IMR-90 (cell line): ENCODE measurements around the gene C10orf120. TPM values are rescaled to one million over a fixed set of nuclear protein-coding genes. Genes with fewer than 3 reads are reported as not detected.

Experiments used
- ATAC-seq: fragments of 200-7000 bp; cut with Tn5 transposase; 2 replicates; pipeline ENCODE4 v1.9.1; 2020; ENCODE audit warnings: low read depth, mild to moderate bottlenecking, moderate library complexity
- BruUV-seq: library from RNA; stranded (reverse); fragments of 400-500 nt; replicated peaks from 2 replicates; lab custom pipeline; 2021; lab: Mats Ljungman, UMichigan
- CTCF ChIA-PET: fragments of 300-600 bp; formaldehyde crosslinking; extraction: SDS; loops from one replicate; lab custom pipeline; 2021; ENCODE audit warnings: antibody characterized with exemption; lab: Yijun Ruan, JAX
- POLR2A ChIA-PET: fragments of 300-600 bp; sonication (Branson Sonifier 250); formaldehyde crosslinking; loops from one replicate; lab custom pipeline; 2022; ENCODE audit warnings: antibody characterized with exemption; ENCODE audit not compliant: unreplicated experiment; lab: Charles Lee
- DNase-seq: peaks from one replicate; pipeline ENCODE4 v3.0.0; 2013
- H2AFZ ChIP-seq: replicated peaks from 2 replicates; pipeline ENCODE3; 2013; ENCODE audit warnings: low read length, mild to moderate bottlenecking; ENCODE audit not compliant: poor library complexity
- H2AK5ac ChIP-seq: 2 replicates; pipeline ENCODE4 v1.6.1; 2013; ENCODE audit warnings: low read depth, low read length, inconsistent platforms
- H2AK9ac ChIP-seq: replicated peaks from 2 replicates; pipeline ENCODE3; 2013; ENCODE audit warnings: mild to moderate bottlenecking, low read depth, low read length, moderate library complexity; ENCODE audit not compliant: poor library complexity
- H2BK120ac ChIP-seq: 2 replicates; pipeline ENCODE4 v1.6.1; 2013; ENCODE audit warnings: low read depth, low read length, inconsistent platforms
- H2BK15ac ChIP-seq: 3 replicates; pipeline ENCODE4 v1.6.1; 2013; ENCODE audit warnings: low read depth, low read length, inconsistent platforms
- H2BK20ac ChIP-seq: 2 replicates; pipeline ENCODE4 v1.6.1; 2013; ENCODE audit warnings: low read depth, mild to moderate bottlenecking, inconsistent platforms, low read length, moderate library complexity
- H2BK5ac ChIP-seq: 2 replicates; pipeline ENCODE4 v1.6.1; 2013; ENCODE audit warnings: mild to moderate bottlenecking, low read depth, low read length, inconsistent platforms; ENCODE audit not compliant: poor library complexity, severe bottlenecking
- H3K14ac ChIP-seq: replicated peaks from 2 replicates; pipeline ENCODE4 v1.6.1; 2013; ENCODE audit warnings: low read depth, low read length, inconsistent platforms
- H3K18ac ChIP-seq: 2 replicates; pipeline ENCODE4 v1.6.1; 2013; ENCODE audit warnings: low read depth, low read length, control low read depth
- H3K23ac ChIP-seq: 2 replicates; pipeline ENCODE4 v1.6.1; 2013; ENCODE audit warnings: low read depth, low read length, inconsistent platforms
- H3K27ac ChIP-seq: 2 replicates; pipeline ENCODE4 v1.5.1; 2013; ENCODE audit warnings: mild to moderate bottlenecking, control low read depth, low read length; ENCODE audit not compliant: insufficient read depth
- H3K27me3 ChIP-seq: 2 replicates; pipeline ENCODE4 v1.6.1; 2013; ENCODE audit warnings: low read length; ENCODE audit not compliant: control insufficient read depth, insufficient read depth
- H3K36me3 ChIP-seq: 2 replicates; pipeline ENCODE4 v1.6.1; 2013; ENCODE audit warnings: low read length, mixed read lengths; ENCODE audit not compliant: control insufficient read depth, insufficient read depth
- H3K4ac ChIP-seq: 2 replicates; pipeline ENCODE4 v1.6.1; 2013; ENCODE audit warnings: low read depth, low read length, inconsistent platforms
- H3K4me1 ChIP-seq: 2 replicates; pipeline ENCODE4 v1.6.1; 2013; ENCODE audit warnings: low read length, mixed read lengths; ENCODE audit not compliant: control insufficient read depth, insufficient read depth
- H3K4me2 ChIP-seq: 2 replicates; pipeline ENCODE4 v1.6.1; 2013; ENCODE audit warnings: low read depth, mild to moderate bottlenecking, control low read depth, low read length, moderate library complexity
- H3K4me3 ChIP-seq: 2 replicates; pipeline ENCODE4 v1.5.1; 2013; ENCODE audit warnings: low read depth, mild to moderate bottlenecking, control low read depth, low read length, moderate library complexity; ENCODE audit not compliant: insufficient read depth
- H3K56ac ChIP-seq: 2 replicates; pipeline ENCODE4 v1.6.1; 2013; ENCODE audit warnings: low read length, inconsistent platforms; ENCODE audit not compliant: insufficient read depth; ENCODE audit errors: extremely low read depth
- H3K79me1 ChIP-seq, 2 experiments: 2 replicates each; pipeline ENCODE4 v1.6.1; 2013; ENCODE audit warnings: low read length in 2 of 2, inconsistent platforms in 1 of 2, low read depth in 1 of 2
- H3K9ac ChIP-seq: 2 replicates; pipeline ENCODE4 v1.6.1; 2013; ENCODE audit warnings: low read depth, low read length, control low read depth
- H3K9me1 ChIP-seq: 2 replicates; pipeline ENCODE4 v1.6.1; 2013; ENCODE audit warnings: low read length, inconsistent platforms; ENCODE audit not compliant: insufficient read depth
- H3K9me3 ChIP-seq: 2 replicates; pipeline ENCODE4 v1.6.1; 2013; ENCODE audit warnings: low read length; ENCODE audit not compliant: control insufficient read depth, insufficient read depth
- H4K20me1 ChIP-seq: 2 replicates; pipeline ENCODE4 v1.6.1; 2013; ENCODE audit warnings: low read length, inconsistent platforms; ENCODE audit not compliant: insufficient read depth
- H4K5ac ChIP-seq: 2 replicates; pipeline ENCODE4 v1.6.1; 2013; ENCODE audit warnings: mild to moderate bottlenecking, low read depth, low read length, control low read depth
- H4K8ac ChIP-seq, 2 experiments: 2 replicates each; pipeline ENCODE4 v1.6.1; 2013; ENCODE audit warnings: low read depth in 2 of 2, low read length in 2 of 2, control low read depth in 1 of 2, inconsistent platforms in 1 of 2
- H4K91ac ChIP-seq: 2 replicates; pipeline ENCODE4 v1.6.1; 2013; ENCODE audit warnings: low read depth, low read length, inconsistent platforms; ENCODE audit not compliant: insufficient read depth
- BHLHE40 ChIP-seq: fragments of 150-350 bp; IDR thresholded peaks from 2 replicates; pipeline ENCODE4 v1.6.1; 2016; ENCODE audit warnings: mild to moderate bottlenecking, low read depth, low read length
- CEBPB ChIP-seq: IDR thresholded peaks from 2 replicates; pipeline ENCODE4 v1.6.1; 2012; ENCODE audit warnings: low read depth, low read length, improper control_type of control experiment
- CHD1 ChIP-seq: IDR thresholded peaks from 2 replicates; pipeline ENCODE4 v1.6.1; 2012; ENCODE audit warnings: low read depth, low read length, improper control_type of control experiment
- MAZ ChIP-seq: IDR thresholded peaks from 2 replicates; pipeline ENCODE4 v1.6.1; 2012; ENCODE audit warnings: low read depth, mild to moderate bottlenecking, low read length, improper control_type of control experiment, moderate library complexity, borderline replicate concordance
- NFE2L2 ChIP-seq: fragments of 150-350 bp; IDR thresholded peaks from 2 replicates; pipeline ENCODE4 v1.6.1; 2016; ENCODE audit warnings: low read depth, mild to moderate bottlenecking, low read length
- RAD21 ChIP-seq: IDR thresholded peaks from 2 replicates; pipeline ENCODE4 v1.6.1; 2012; ENCODE audit warnings: low read length, improper control_type of control experiment
- RCOR1 ChIP-seq: IDR thresholded peaks from 2 replicates; pipeline ENCODE4 v1.6.1; 2012; ENCODE audit warnings: mild to moderate bottlenecking, low read length, improper control_type of control experiment; ENCODE audit not compliant: insufficient replicate concordance
- SMC3 ChIP-seq: fragments of 150-350 bp; IDR thresholded peaks from 2 replicates; pipeline ENCODE4 v1.6.1; 2016; ENCODE audit warnings: low read depth, mild to moderate bottlenecking, antibody characterized with exemption, low read length, moderate library complexity
- USF2 ChIP-seq: fragments of 150-350 bp; IDR thresholded peaks from 2 replicates; pipeline ENCODE4 v1.6.1; 2017; ENCODE audit warnings: mild to moderate bottlenecking, antibody characterized with exemption, low read length, low read depth
- WGBS, 2 experiments: methylation state at CpG; one replicate each; pipeline versions ENCODE4 v1.1.5 to v1.1.7; 2013; ENCODE audit warnings: missing lambda C conversion rate in 2 of 2; ENCODE audit not compliant: insufficient read length in 1 of 2; ENCODE audit errors: extremely low coverage in 2 of 2; 5-methylcytosine and 5-hydroxymethylcytosine counted together
- dilution Hi-C: fragments of 300-500 bp; cut with HindIII; formaldehyde crosslinking; loops from one replicate; pipeline ENCODE4 v1.14.3; 2018; ENCODE audit warnings: low sequenced_read_pairs; ENCODE audit not compliant: unreplicated experiment
- in situ Hi-C: fragments of 300-500 bp; cut with MboI; formaldehyde crosslinking; loops from 3 replicates; pipeline ENCODE4 v1.14.3; 2019; ENCODE audit warnings: low sequenced_read_pairs, inconsistent platforms, mixed read lengths
- intact Hi-C: fragments of 100-400 bp; cut with micrococcal nuclease; formaldehyde crosslinking; loops from 2 replicates; pipeline ENCODE4 v1.10.0; 2022
- polyA plus RNA-seq, 3 experiments: library from polyadenylated mRNA; depleted of rRNA; stranded (reverse); fragments of >200 nt; gene quantifications; 2 replicates each; pipeline ENCODE4 v1.2.3, GENCODE V29; 2012; ENCODE audit warnings: low replicate concordance in 1 of 3
- total RNA-seq: library from RNA; depleted of rRNA; stranded (reverse); fragments of >200 nt; gene quantifications from 2 replicates; pipeline ENCODE4 v1.2.3, GENCODE V29; 2012

The C10orf120 gene
- total and polyA plus RNA-seq, 2 of the 4 experiments (the other 2 are of a cell fraction), result not detected

- Histone ChIP-seq H4K91ac (no peak overlapping the region), H3K4me3 (no peak overlapping the region), H2AK5ac (no peak overlapping the region), H2AK9ac (no peak overlapping the region), H2BK120ac (no peak overlapping the region), H3K36me3 (no peaks in the 10 kb centered on the region), H2AFZ (no peak overlapping the region), H3K4me2 (no peak overlapping the region), H3K9ac (no peak overlapping the region), H2BK15ac (no peak overlapping the region), H3K4me1 (no peaks in the 10 kb centered on the region), H3K79me1 (no peaks in the 10 kb centered on the region), H3K9me3 (no peaks in the 10 kb centered on the region), H3K23ac (no peak overlapping the region), H3K27me3 (no peaks in the 10 kb centered on the region), H3K4ac (no peak overlapping the region), H2BK20ac (no peak overlapping the region), H3K18ac (no peak overlapping the region), H4K5ac (no peak overlapping the region), H4K8ac (no peak overlapping the region), H3K27ac (no peak overlapping the region), H4K20me1 (no peaks in the 10 kb centered on the region), H2BK5ac (no peak overlapping the region), H3K14ac (no peak overlapping the region), H3K56ac (no peak overlapping the region), H3K9me1 (no peaks in the 10 kb centered on the region; the same call in 1 of the 2 replicates)
- DNase-seq (no peak), ATAC-seq (no peak)
- CTCF ChIA-PET, result interaction anchor here (1.7 kb wide), 1 partner anchor 15 kb away, joined by 3 read pairs; no protein-coding TSS in a partner anchor
- intact Hi-C loops (loop anchor here (10.0 kb wide), 1 partner anchor 142 kb away; the partner anchor contains the start of gene DMBT1), dilution Hi-C loops (no loop called here), in situ Hi-C loops (no loop called here)
- WGBS, 2 experiments, result no CpG with 5 or more reads among the region's 2 CpGs
- POLR2A ChIA-PET, result no interaction called here
- no peak for TF ChIP-seq RCOR1
- TF ChIP-seq BHLHE40, result no peak
- TF ChIP-seq USF2, result no peak
- no peak for TF ChIP-seq RAD21
- TF ChIP-seq MAZ, result no peak
- no peak for TF ChIP-seq SMC3
- TF ChIP-seq CEBPB, result no peak
- no peak for TF ChIP-seq NFE2L2
- TF ChIP-seq CHD1, result no peak
- no TSS peak for BruUV-seq
Measured at GRCh38 chr10:122706467-122706866, 6.8 kb upstream of the C10orf120 start.
